HG02759 (cell line): Measurements from ENCODE around the gene PPTC7.
"Not testable (repeated sequence)": the region's sequence is repeated elsewhere in the genome, so short reads cannot be mapped to it uniquely, and the experiment has no call there.

Experiments
- ATAC-seq: cut with Tn5 transposase; IDR thresholded peaks from one replicate; pipeline ENCODE4 v1.9.1; 2021; ENCODE audit warnings: mild to moderate bottlenecking, moderate library complexity; ENCODE audit not compliant: unreplicated experiment

Gene PPTC7

GRCh38 chr12:110562386-110562785, 20.7 kb downstream of the PPTC7 start:
- not testable (repeated sequence) for ATAC-seq

GRCh38 chr12:110561471-110562201, 21.5 kb downstream of the PPTC7 start:
- no peak for ATAC-seq

- no peak for ATAC-seq
Measured at GRCh38 chr12:110560946-110561345, 22.2 kb downstream of the PPTC7 start.

DNA sequence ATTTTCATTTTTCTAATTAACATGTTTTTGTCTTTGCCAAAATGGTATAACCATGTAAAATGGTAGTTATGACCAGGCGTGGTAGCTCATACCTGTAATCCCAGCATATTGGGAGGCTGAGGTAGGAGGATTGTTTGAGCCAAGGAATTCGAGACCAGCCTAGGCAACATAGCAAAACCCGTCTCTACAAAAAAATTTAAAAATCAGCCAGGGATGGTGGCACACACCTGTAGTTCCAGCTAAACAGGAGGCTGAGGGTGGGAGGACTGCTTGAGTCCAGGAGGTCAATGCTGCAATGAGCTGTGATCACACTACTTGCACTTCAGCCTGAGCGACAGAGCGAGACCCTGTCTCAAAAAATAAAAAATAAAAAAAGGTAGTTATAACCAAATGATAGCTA, 23.1 kb downstream of the PPTC7 start:
- no peak for ATAC-seq

DNA sequence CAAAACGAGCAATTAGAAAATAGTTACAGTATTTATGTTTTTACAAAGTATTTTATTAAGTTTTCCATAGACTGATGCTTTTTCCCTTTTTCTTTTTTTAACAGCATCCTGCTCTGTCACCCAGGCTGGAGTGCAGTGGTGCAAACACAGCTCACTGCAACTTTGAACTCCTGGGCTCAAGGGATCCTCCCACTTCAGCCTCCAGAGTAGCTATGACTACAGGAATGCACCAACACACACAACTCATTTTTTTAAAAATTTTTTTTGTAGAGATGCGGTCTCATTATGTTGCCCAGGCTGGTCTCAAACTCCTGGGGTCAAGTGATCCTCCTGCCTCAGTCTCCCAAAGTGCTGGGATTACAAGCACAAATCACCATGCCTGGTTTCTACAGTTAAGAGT, 24.2 kb downstream of the PPTC7 start:
- not testable (repeated sequence) for ATAC-seq

DNA sequence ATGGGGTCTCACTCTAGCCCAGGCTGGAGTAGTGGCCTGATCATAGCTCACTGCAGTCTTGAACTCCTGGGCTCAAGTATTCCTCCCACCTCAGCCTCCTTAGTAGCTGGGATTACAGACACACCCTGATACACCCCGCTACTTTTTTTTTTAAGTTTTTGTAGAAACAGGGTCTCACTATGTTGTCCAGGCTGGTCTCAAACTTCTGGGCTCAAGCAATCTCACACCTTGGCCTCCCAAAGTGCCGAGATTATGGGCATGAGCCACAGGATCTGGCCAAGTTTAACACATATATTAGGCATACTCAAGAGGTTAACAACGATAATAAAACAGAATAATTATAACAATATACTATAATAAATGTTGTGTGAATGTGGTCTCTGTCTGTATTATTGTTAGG, 25.8 kb downstream of the PPTC7 start:
- ATAC-seq = no peak

DNA sequence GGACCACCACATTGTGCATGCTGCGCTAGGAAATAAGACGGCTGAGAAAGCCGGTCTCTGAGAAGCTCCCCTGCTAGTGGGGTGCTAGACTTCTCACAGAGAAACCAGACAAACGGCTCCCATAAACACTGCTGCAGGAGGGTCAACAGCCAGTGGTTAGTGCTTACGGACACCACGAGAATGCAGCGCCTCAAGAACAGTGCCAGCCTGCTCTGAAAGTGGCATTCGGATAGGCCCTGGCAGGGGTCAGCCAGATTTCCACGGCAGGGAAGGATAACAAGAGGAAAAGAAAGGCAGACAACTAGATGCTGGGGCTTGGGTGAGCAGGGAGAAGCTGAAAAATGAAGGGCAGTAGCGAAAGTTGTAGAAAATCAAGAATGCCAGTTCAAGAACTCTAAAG, 26.4 kb downstream of the PPTC7 start:
- ATAC-seq = no peak

- no peak for ATAC-seq
Measured at GRCh38 chr12:110555577-110556406, 27.3 kb downstream of the PPTC7 start.

- no peak for ATAC-seq
Measured at GRCh38 chr12:110554184-110554583, 28.9 kb downstream of the PPTC7 start.

DNA sequence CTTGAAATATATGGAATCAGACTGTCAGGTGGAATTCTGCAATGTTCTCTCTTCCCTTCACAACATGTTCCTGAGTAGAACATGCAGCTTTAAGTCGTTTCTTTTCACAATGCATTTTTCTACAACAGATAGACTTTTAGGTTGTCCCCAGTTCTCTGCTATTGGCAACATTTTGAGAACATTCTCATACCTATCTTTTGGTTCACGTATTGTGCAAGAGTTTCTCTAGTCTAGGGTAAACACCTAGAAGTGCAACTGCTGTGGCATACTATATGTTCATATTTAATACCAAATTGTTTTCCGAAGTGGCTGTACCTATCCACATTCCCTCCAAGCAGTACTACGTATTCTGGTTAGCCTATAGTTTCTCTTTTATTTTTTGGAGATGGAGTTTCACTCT, 32.1 kb downstream of the PPTC7 start:
- ATAC-seq = no peak

GRCh38 chr12:110549716-110550115, 33.4 kb downstream of the PPTC7 start:
- no peak for ATAC-seq

DNA sequence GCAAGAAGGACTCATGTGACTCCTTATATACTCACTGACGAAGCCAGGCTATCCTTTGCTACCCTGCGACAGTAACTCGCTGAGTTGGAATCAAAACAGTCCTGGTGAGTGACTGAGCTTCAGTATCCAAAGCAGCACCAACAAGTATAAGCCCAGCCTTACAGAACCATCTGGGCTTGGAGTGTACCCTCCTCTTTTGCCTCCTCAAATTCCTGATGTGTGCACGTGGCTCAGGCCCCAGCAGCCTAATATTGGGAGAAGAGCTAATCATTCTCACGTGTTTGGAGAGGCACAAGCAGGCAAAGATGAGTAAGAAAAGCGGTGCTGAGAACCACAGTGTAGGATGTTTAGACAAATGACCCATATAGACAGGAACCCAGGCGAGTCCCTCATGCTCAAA, 34.4 kb downstream of the PPTC7 start:
- no peak for ATAC-seq

DNA sequence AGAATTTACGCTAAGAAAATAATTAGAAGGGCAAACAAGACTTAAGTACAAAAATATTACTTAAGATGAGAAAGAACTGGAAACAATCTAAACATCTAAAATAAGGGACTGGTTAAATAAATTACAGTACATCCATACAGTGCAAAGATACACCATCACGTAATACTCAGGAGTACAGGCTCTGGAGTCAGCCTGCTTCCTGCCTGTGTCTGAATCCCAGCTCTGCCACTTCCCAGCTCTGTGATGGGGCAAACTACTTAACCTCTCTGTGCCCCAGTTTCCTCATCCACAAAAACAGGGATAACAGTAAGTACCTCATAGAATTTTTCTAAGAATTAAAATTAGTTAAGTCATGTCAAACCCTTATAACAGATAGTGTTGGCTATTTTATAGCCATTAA, 36.0 kb downstream of the PPTC7 start:
- no peak for ATAC-seq

- ATAC-seq = no peak
Measured at GRCh38 chr12:110546339-110546738, 36.8 kb downstream of the PPTC7 start.

DNA sequence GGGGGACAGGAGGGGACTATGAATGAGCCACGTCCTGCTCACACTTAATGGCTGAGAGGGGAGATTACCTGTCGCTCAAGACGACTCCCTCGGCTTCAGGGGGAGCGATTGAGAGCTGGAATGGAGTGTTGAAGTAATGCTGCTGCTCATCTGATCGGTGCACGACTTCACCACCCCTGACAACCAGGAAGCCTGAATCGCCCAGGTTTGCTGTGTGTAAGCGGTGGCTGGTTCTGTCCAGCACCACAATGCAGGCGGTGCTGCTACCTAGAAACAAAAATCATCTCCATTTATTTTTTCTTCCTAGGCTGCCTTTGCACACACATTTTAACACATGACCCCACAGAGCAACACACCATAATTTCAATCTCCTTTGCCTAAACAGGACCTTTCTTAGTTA, 37.3 kb downstream of the PPTC7 start:
- no peak for ATAC-seq

DNA sequence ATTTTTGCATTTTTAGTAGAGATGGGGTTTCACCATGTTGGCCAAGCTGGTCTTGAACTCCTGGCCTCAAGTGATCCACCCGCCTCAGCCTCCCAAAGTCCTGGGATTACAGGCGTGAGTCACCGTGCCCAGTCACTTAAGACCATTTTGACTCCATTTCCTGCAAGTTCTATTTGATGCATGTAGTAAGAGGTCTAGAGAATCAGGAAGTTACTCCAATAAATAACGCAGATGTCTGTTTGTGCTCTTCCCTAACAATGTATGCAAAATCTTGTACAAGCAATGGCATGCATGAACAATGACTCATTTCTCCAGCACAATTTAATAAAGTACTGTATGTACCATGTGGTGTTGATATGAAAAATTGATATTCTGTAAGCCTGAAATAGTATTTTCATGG, 37.9 kb downstream of the PPTC7 start:
- ATAC-seq = not testable (repeated sequence)

DNA sequence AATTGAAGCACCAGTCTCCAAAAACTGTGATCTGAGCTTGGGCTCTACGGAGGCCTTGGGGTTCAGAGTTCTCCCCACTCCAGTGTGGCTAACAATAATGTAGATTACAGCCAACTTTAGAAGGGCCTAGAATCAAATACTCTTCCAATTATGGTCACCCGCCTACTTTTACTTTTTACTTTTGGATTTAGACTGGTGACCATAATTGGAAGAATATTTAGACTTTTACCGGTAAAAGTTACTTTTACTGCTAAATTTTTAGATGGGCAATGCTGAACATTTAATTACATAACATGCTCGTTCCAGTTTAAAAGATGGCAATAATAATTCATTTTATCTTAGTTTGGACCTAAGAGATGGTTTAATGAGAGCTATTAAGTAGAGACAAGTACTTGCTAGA, 39.2 kb downstream of the PPTC7 start:
- ATAC-seq = no peak

DNA sequence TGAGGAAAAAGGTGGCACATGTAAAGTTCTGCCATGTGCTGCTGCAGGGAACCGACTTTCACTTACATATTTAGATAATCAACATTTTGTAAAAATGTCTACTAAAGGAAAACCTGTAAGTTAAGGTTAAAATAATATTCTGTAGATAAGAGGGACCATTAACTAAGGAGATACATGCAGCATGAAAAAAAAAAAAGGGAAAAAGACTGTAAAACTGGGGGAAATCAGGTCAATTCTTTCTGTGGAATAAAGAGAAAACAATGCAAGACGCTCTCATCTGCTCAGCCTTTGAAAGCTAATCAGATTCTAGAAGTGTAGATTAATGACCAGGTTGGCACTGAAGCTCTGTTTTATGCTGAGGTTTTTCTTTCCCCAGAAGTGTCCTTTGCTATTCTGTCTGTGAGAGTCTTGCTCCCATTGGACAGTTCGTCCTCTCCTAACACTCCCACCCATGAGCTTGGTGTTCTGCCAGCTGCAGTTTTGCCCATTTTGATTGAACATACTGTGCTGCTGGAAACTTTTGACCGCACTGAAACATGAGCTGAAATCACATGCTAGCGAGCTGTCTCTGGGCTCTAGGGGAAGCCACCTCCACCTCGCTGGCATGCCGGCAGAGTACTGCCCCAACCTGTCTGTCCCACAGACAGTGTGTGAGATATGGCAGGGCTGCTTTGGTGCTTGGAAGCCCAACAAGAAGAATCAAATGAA, 39.7 kb downstream of the PPTC7 start:
- no peak for ATAC-seq

GRCh38 chr12:110540048-110540447, 43.1 kb downstream of the PPTC7 start:
- ATAC-seq = no peak

DNA sequence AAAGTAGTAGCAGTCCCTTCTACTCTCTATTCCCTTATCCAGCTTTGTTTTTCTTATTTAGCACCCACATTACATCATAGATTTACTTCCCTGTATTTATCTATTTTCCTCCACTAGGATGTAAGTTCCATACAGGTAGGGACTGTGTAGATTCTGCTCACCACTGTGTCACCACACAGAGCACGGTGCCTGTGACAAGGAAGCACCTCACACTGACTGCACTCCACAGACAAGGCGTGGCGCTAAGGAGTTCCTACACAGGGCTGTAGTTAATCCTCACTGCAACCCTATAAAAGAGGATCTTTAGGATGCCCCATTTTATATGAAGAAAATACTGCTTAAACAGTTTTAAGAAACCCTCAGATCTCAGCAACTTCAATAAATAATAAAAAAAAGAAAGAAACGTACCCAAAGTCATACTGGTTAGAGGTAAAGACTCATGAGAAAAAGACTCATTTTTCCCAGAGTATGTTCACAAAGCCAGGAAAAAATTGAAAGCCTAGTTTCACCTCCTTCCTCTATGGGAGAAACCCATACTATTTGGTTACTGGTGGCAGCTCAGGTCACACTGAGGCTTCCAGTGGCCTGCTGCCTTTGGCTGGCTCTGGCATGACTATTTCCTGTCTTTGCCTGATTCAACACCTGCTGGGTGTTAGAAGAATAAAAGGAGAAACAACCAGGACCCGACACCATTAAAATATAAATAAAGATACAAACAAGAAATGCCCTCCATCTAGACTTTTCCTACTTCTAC, 44.1 kb downstream of the PPTC7 start:
- ATAC-seq = no peak
